ENCODE data around the gene ZNF330.

GRCh38 chr4:141241986-141242385 is 21.3 kb downstream of the ZNF330 start:
- no peak for TF ChIP-seq POLR2A (IDR thresholded peaks at IDR 0.05; ENCODE audit: control extremely low read depth in 1 of 2, low read depth in 2 of 2, low read length in 2 of 2)
- no peak for TF ChIP-seq CTCF (IDR thresholded peaks at IDR 0.05; ENCODE audit: control extremely low read depth in 1 of 3, insufficient read depth in 1 of 3, low read depth in 1 of 3, low read length in 3 of 3)
- TF ChIP-seq SP1 (IDR thresholded peaks at IDR 0.05; ENCODE audit: low read depth, low read length) = no peak
- no peak for TF ChIP-seq EZH2 (IDR thresholded peaks at IDR 0.05; ENCODE audit: low read depth, low read length, severe bottlenecking)
- no peak for TF ChIP-seq SAP30 (IDR thresholded peaks at IDR 0.05; ENCODE audit: insufficient read depth, insufficient replicate concordance, low read length)
- no peak for TF ChIP-seq CREB1 (IDR thresholded peaks at IDR 0.05)
- no peak for TF ChIP-seq SRF (IDR thresholded peaks at IDR 0.05; ENCODE audit: low read depth, low read length)
- no peak for TF ChIP-seq EP300 (IDR thresholded peaks at IDR 0.05; ENCODE audit: borderline replicate concordance in 1 of 2, low read depth in 2 of 2, low read length in 2 of 2)
- TF ChIP-seq RFX5 (IDR thresholded peaks at IDR 0.05; ENCODE audit: borderline replicate concordance, low read depth, low read length) = no peak
- TF ChIP-seq KDM5A (IDR thresholded peaks at IDR 0.05; ENCODE audit: low read length) = no peak
- no peak for TF ChIP-seq CEBPB (IDR thresholded peaks at IDR 0.05; ENCODE audit: low read depth, low read length)

All from H1 (cell line).